PFSK-1 (cell line): ENCODE results near the gene CLEC12A.

Experiments
- FOXP2 ChIP-seq: optimal IDR thresholded peaks from 2 replicates; pipeline ENCODE3; 2011; ENCODE audit warnings: borderline replicate concordance, control low read depth, inconsistent platforms; ENCODE audit not compliant: insufficient read depth; ENCODE audit errors: extremely low read length, extremely low read depth
- POLR2AphosphoS5 ChIP-seq: IDR thresholded peaks from 2 replicates; pipeline ENCODE4 v1.6.1; 2012; ENCODE audit warnings: low read depth, mild to moderate bottlenecking, control low read depth, low read length, moderate library complexity
- REST ChIP-seq, 2 experiments: IDR thresholded peaks; 2 replicates each; pipeline versions ENCODE4 v1.6.1 to v1.8.0; 2011 to 2012; ENCODE audit warnings: low read depth in 2 of 2, low read length in 2 of 2, control low read depth in 1 of 2, inconsistent platforms in 1 of 2, mild to moderate bottlenecking in 1 of 2, moderate library complexity in 1 of 2; ENCODE audit not compliant: insufficient read depth in 1 of 2
- SIN3A ChIP-seq: IDR thresholded peaks from 2 replicates; pipeline ENCODE4 v1.6.1; 2012; ENCODE audit warnings: mild to moderate bottlenecking, low read length, moderate library complexity, borderline replicate concordance; ENCODE audit not compliant: insufficient read depth
- TAF1 ChIP-seq: IDR thresholded peaks from 2 replicates; pipeline ENCODE4 v1.6.1; 2012; ENCODE audit warnings: low read length, control low read depth, borderline replicate concordance; ENCODE audit not compliant: insufficient read depth

The CLEC12A gene

DNA sequence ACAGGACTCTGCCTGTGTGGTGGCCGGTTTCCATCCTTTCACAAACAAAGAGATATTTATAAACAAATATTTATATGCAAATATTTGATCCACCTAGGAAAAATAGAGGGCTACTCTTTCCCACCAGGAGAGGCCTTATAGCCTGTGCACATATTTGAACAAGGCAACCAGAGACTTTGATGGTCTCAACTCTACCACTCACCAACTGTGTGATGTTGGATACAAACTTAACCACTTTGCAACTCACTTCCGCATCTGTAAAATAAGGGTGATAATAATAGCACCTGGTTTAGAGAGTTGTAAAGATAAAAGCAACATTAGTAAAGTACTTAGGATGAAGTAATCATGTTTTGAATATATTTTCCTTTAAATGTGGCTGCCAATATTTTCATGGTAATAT, 1.5 kb upstream of the CLEC12A start:
- TF ChIP-seq SIN3A: no peak
- no peak for TF ChIP-seq FOXP2
- no peak for TF ChIP-seq POLR2AphosphoS5
- TF ChIP-seq REST (IDR thresholded peaks at IDR 0.05; ENCODE audit: insufficient read depth in 1 of 2, low read depth in 2 of 2, low read length in 2 of 2): no peak
- no peak for TF ChIP-seq TAF1

- TF ChIP-seq TAF1: no peak
- TF ChIP-seq SIN3A: no peak
- TF ChIP-seq FOXP2: no peak
- no peak for TF ChIP-seq REST (IDR thresholded peaks at IDR 0.05; ENCODE audit: insufficient read depth in 1 of 2, low read depth in 2 of 2, low read length in 2 of 2)
- TF ChIP-seq POLR2AphosphoS5: no peak
Measured at GRCh38 chr12:9973949-9974348, 2.7 kb downstream of the CLEC12A start.

GRCh38 chr12:9975614-9976013, 4.4 kb downstream of the CLEC12A start:
- TF ChIP-seq TAF1 (no peak), REST (IDR thresholded peaks at IDR 0.05; ENCODE audit: insufficient read depth in 1 of 2, low read depth in 2 of 2, low read length in 2 of 2) (no peak), POLR2AphosphoS5 (no peak), SIN3A (no peak), FOXP2 (no peak)

DNA sequence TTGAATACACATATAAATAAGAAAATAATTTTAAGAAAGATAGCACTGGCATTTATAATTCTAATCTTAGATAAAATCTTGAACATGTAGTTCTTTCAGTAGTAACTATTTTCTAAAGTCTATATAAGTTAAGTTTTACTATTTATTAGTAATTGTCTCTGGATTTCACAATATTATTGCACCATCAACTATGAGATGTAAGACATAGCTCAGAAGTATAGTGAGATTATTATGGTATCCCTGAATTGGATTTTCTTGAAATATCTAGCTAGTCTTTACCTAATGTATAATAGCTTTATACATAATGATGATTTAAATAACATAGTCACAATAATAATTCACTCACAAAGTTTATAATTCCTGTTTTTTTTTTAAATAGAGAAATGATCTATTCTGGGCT, 6.7 kb downstream of the CLEC12A start:
- no peak for TF ChIP-seq FOXP2
- TF ChIP-seq REST (IDR thresholded peaks at IDR 0.05; ENCODE audit: insufficient read depth in 1 of 2, low read depth in 2 of 2, low read length in 2 of 2): no peak
- no peak for TF ChIP-seq POLR2AphosphoS5
- no peak for TF ChIP-seq TAF1
- TF ChIP-seq SIN3A: no peak

DNA sequence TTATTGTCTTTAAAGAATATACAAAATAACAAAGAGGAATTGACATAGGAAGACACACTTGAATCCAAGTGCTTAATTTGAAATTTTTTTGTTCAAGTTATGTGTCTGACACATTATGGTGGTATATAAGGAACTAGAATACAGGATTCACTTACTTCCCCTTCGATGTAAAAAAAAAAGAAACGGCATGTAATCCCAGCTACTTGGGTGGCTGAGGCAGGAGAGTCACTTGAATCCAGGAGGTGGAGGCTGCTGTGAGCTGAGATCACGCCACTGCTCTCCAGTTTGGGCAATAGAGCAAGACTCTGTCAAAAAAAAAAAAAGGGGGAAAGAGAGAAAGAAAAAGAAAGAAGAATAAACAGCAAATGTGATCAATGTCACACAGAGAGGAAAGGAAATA, 8.9 kb downstream of the CLEC12A start:
- TF ChIP-seq REST (IDR thresholded peaks at IDR 0.05; ENCODE audit: insufficient read depth in 1 of 2, low read depth in 2 of 2, low read length in 2 of 2) (no peak), POLR2AphosphoS5 (no peak), SIN3A (no peak)
